Stomach (tissue), 4 donors: ENCODE measurements around the gene TOR3A.
"Not testable (repeated sequence)": the region's sequence is repeated elsewhere in the genome, so short reads cannot be mapped to it uniquely, and the experiment has no call there.

Experiments
- EP300 ChIP-seq: sonication (generic); formaldehyde crosslinking; IDR thresholded peaks from one replicate; pipeline ENCODE4 v1.6.1; 2017; ENCODE audit warnings: antibody characterized with exemption
- TF ChIP-seq, protein P1 (sequence below), 7 experiments: fragments of 450-650 bp in 4 of 7; fragments of 200-600 bp in 3 of 7; sonication (generic) in 3 of 7; IDR thresholded peaks; one replicate each; pipeline ENCODE4 v1.5.1; 2016 to 2019; ENCODE audit warnings: antibody characterized with exemption in 7 of 7, control low read depth in 2 of 7, mild to moderate bottlenecking in 1 of 7

DNA sequence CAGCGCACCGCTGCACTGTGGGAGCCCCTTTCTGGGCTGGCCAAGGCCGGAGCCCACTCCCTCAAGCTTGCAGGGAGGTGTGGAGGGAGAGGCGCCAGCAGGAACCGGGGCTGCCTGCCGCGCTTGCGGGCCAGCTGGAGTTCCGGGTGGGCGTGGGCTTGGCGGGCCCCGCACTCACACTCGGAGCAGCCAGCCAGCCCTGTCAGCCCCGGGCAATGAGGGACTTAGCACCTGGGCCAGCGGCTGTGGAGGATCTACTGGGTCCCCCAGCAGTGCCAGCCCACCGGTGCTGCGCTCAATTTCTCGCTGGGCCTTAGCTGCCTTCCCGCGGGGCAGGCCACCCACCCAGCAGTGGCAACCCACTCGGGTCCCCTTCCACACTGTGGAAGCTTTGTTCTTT is 56.9 kb downstream of the TOR3A start:
- TF ChIP-seq, protein P1, sequence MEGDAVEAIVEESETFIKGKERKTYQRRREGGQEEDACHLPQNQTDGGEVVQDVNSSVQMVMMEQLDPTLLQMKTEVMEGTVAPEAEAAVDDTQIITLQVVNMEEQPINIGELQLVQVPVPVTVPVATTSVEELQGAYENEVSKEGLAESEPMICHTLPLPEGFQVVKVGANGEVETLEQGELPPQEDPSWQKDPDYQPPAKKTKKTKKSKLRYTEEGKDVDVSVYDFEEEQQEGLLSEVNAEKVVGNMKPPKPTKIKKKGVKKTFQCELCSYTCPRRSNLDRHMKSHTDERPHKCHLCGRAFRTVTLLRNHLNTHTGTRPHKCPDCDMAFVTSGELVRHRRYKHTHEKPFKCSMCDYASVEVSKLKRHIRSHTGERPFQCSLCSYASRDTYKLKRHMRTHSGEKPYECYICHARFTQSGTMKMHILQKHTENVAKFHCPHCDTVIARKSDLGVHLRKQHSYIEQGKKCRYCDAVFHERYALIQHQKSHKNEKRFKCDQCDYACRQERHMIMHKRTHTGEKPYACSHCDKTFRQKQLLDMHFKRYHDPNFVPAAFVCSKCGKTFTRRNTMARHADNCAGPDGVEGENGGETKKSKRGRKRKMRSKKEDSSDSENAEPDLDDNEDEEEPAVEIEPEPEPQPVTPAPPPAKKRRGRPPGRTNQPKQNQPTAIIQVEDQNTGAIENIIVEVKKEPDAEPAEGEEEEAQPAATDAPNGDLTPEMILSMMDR (IDR thresholded peaks at IDR 0.05): not testable (repeated sequence)
- TF ChIP-seq EP300: not testable (repeated sequence)
